SU-DHL-6 (cell line): Measurements from ENCODE around the gene SLC7A7.

Source experiments
- EZH2phosphoT487 ChIP-seq: fragments of 200-600 bp; sonication (generic), shearing (Covaris generic); conservative IDR thresholded peaks from 2 replicates; pipeline ENCODE4 v1.6.1; 2018; ENCODE audit warnings: mild to moderate bottlenecking, antibody characterized with exemption, low read length, moderate library complexity, mixed read lengths
- TF ChIP-seq, protein P1 (sequence below): fragments of 200-600 bp; sonication (generic); IDR thresholded peaks from one replicate; pipeline ENCODE4 v1.5.1; 2017; ENCODE audit warnings: antibody characterized with exemption, mild to moderate bottlenecking, low read length, moderate library complexity; ENCODE audit not compliant: insufficient read depth, poor library complexity, severe bottlenecking

DNA sequence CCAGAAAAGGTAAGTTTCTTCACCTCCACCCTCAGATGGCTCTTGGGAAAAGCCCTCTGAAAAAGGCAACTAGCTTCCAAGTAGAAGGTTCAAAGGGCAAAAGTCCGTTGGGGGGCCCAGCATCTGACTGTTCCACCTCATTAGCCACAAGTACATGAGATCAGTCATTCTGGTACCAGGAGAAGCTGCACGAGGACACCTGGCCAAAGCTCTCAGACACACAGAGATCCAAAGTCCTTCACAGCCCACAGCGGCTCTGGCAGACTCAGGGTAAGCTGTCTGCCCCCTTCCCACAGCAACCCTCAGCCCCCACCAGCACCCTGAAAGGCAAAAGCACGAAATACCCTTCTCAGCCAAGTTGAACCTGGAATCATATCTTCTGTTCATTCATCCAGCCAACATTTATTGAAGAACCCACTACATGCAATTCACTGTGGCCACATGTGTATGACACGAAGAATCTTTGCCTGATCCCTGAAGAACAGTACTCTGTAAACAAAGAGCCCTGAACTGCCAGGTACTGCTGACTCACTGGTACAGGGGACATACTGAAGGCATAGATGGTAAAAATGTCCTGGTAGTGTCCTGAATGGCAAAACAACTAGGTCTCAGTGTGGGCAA lies 19.0 kb downstream of the SLC7A7 start:
- TF ChIP-seq, protein P1, sequence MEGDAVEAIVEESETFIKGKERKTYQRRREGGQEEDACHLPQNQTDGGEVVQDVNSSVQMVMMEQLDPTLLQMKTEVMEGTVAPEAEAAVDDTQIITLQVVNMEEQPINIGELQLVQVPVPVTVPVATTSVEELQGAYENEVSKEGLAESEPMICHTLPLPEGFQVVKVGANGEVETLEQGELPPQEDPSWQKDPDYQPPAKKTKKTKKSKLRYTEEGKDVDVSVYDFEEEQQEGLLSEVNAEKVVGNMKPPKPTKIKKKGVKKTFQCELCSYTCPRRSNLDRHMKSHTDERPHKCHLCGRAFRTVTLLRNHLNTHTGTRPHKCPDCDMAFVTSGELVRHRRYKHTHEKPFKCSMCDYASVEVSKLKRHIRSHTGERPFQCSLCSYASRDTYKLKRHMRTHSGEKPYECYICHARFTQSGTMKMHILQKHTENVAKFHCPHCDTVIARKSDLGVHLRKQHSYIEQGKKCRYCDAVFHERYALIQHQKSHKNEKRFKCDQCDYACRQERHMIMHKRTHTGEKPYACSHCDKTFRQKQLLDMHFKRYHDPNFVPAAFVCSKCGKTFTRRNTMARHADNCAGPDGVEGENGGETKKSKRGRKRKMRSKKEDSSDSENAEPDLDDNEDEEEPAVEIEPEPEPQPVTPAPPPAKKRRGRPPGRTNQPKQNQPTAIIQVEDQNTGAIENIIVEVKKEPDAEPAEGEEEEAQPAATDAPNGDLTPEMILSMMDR, result no peak
- no peak for TF ChIP-seq EZH2phosphoT487
